Osteocyte (in vitro differentiated cells): ENCODE results near the gene NLRP2B. TPM values are rescaled to one million over a fixed set of nuclear protein-coding genes. Genes with fewer than 3 reads are reported as not detected.
"Not testable (repeated sequence)": the region's sequence is repeated elsewhere in the genome, so short reads cannot be mapped to it uniquely, and the experiment has no call there.

ENCODE experiments used
- DNase-seq: peaks from one replicate; pipeline ENCODE4 v3.0.0; 2021; ENCODE audit warnings: mixed read lengths; ENCODE audit not compliant: unreplicated experiment; ENCODE audit errors: extremely low spot score
- H3K27ac Mint-ChIP-seq: one replicate; pipeline ENCODE4 v1.8.0; 2021; ENCODE audit warnings: mild to moderate bottlenecking, mixed read lengths; ENCODE audit not compliant: unreplicated experiment
- H3K27me3 Mint-ChIP-seq: one replicate; pipeline ENCODE4 v1.8.0; 2021; ENCODE audit warnings: mixed read lengths; ENCODE audit not compliant: unreplicated experiment
- H3K36me3 Mint-ChIP-seq: one replicate; pipeline ENCODE4 v1.8.0; 2021; ENCODE audit warnings: mixed read lengths; ENCODE audit not compliant: unreplicated experiment
- H3K4me1 Mint-ChIP-seq: one replicate; pipeline ENCODE4 v1.8.0; 2021; ENCODE audit warnings: mixed read lengths; ENCODE audit not compliant: unreplicated experiment
- H3K4me3 Mint-ChIP-seq: one replicate; pipeline ENCODE4 v1.8.0; 2021; ENCODE audit warnings: mild to moderate bottlenecking, moderate library complexity, mixed read lengths; ENCODE audit not compliant: unreplicated experiment
- H3K9me3 Mint-ChIP-seq: one replicate; pipeline ENCODE4 v1.8.0; 2021; ENCODE audit warnings: mixed read lengths; ENCODE audit not compliant: unreplicated experiment
- CTCF ChIP-seq: fragments of 200-600 bp; sonication (generic); IDR thresholded peaks from 2 replicates; pipeline ENCODE4 v1.5.0; 2021; ENCODE audit warnings: antibody characterized with exemption, mild to moderate bottlenecking, moderate library complexity
- total RNA-seq: library from RNA; stranded (reverse); gene quantifications from 2 replicates; pipeline ENCODE4 v1.2.1, GENCODE V29; 2021

The NLRP2B gene
- total RNA-seq, 1 donor from 2014 or later, result not detected

GRCh38 chrX:57640674-57641016, 39.4 kb downstream of the NLRP2B start:
- H3K4me1 Mint-ChIP-seq, result no peaks in the 10 kb centered on the region
- H3K9me3 Mint-ChIP-seq, result peaks cover 51% of the 10 kb centered on the region
- TF ChIP-seq CTCF, result no peak
- DNase-seq, result no peak
- no peak overlapping the region for H3K27ac Mint-ChIP-seq
- no peaks in the 10 kb centered on the region for H3K36me3 Mint-ChIP-seq
- H3K4me3 Mint-ChIP-seq, result no peak overlapping the region
- no peaks in the 10 kb centered on the region for H3K27me3 Mint-ChIP-seq

- H3K9me3 Mint-ChIP-seq, result peaks cover 39% of the 10 kb centered on the region
- not testable (repeated sequence) for H3K27ac Mint-ChIP-seq, H3K4me3 Mint-ChIP-seq, H3K4me1 Mint-ChIP-seq, H3K27me3 Mint-ChIP-seq, H3K36me3 Mint-ChIP-seq, DNase-seq
Measured at GRCh38 chrX:57629438-57629837, 50.6 kb downstream of the NLRP2B start.

Other genes with a start within 250 kb of the NLRP2B start
- 6.8 and 7.3 TPM in 2 replicates for gene ZXDB, start 88.2 kb downstream of the NLRP2B start, total RNA-seq
- not detected in 2 replicates for gene ZXDA, start 230.2 kb upstream of the NLRP2B start, total RNA-seq